ENCODE measurements around the gene SGPP2. TPM values are rescaled to one million over a fixed set of nuclear protein-coding genes. Genes with fewer than 3 reads are reported as not detected.

SGPP2 gene
- total RNA-seq, 1 experiment from 2014 or later = not detected

- H3K56ac ChIP-seq (ENCODE audit: insufficient read length, low read depth, low read length) = no peak overlapping the region
- H4K5ac ChIP-seq (ENCODE audit: insufficient read length, low read depth, low read length) = no peak overlapping the region
- H4K20me1 ChIP-seq (ENCODE audit: control insufficient read depth, insufficient read depth, insufficient read length) = no peaks in the 10 kb centered on the region
- no peaks in the 10 kb centered on the region for H3K27me3 ChIP-seq (ENCODE audit: insufficient read depth, low read length)
- Mint-ChIP-seq H3K27me3 (ENCODE audit: low read depth) (peaks cover 11% of the 10 kb centered on the region), H3K4me3 (no peak overlapping the region; a peak in 1 of 5 replicates), H3K4me1 (no peaks in the 10 kb centered on the region), H3K36me3 (ENCODE audit: insufficient read depth in 1 of 3, low read depth in 3 of 3) (0 out of 7 replicates have a peak, but pooled peaks cover 0 to 2% (median 0%) of the 10 kb centered on the region in 3 experiments), H3K9me3 (peaks cover 0 to 7% of the 10 kb centered on the region in 2 experiments; a peak in 3 of 5 replicates), H3K27ac (no peak overlapping the region)
- H3T11ph ChIP-seq (ENCODE audit: low read length) = no peak overlapping the region
- H3K4me1 ChIP-seq (ENCODE audit: insufficient read depth, low read length) = no peaks in the 10 kb centered on the region
- H3K9me3 ChIP-seq (ENCODE audit: control insufficient read depth, low read depth, low read length) = no peaks in the 10 kb centered on the region
- H3K23me2 ChIP-seq (ENCODE audit: insufficient read length, low read depth, low read length, poor library complexity, severe bottlenecking) = no peaks in the 10 kb centered on the region
- TF ChIP-seq CTCF (conservative IDR thresholded peaks at IDR 0.05) = no peak
- no CpG with 5 or more reads among the region's 8 CpGs for WGBS (ENCODE audit: extremely low coverage, insufficient read length, low lambda C conversion rate)
- no peaks in the 10 kb centered on the region for H3K79me1 ChIP-seq (ENCODE audit: insufficient read depth, low read depth, low read length, poor library complexity, severe bottlenecking)
- H3K27ac ChIP-seq (ENCODE audit: insufficient read length, low read depth, low read length) = no peak overlapping the region
- H3K79me2 ChIP-seq (ENCODE audit: insufficient read depth, low read length) = no peaks in the 10 kb centered on the region
- H2AFZ ChIP-seq (ENCODE audit: low read length) = no peak overlapping the region
- H2BK5ac ChIP-seq (ENCODE audit: insufficient read length, low read length) = no peak overlapping the region
- H2BK120ac ChIP-seq (ENCODE audit: low read depth, low read length, poor library complexity, severe bottlenecking) = no peak overlapping the region
- H2BK15ac ChIP-seq (ENCODE audit: low read depth, low read length) = no peak overlapping the region
- no peak overlapping the region for H2BK12ac ChIP-seq (ENCODE audit: insufficient read length, low read depth, low read length)
- no peak overlapping the region for H4K91ac ChIP-seq (ENCODE audit: insufficient read length, low read depth, low read length)
- no peak overlapping the region for H3K23ac ChIP-seq (ENCODE audit: insufficient read length, low read depth, low read length)
- no peak overlapping the region for H3K4me2 ChIP-seq (ENCODE audit: insufficient read depth, insufficient read length, low read length)
- no peak overlapping the region for H3K9ac ChIP-seq (ENCODE audit: extremely low read depth, insufficient read length, low read length)
- DNase-seq = no peak
- H3K14ac ChIP-seq (ENCODE audit: insufficient read depth, low read length) = no peak overlapping the region
- no peak overlapping the region for H2BK20ac ChIP-seq (ENCODE audit: low read depth, low read length, poor library complexity, severe bottlenecking)
- no peak overlapping the region for H3K4ac ChIP-seq (ENCODE audit: low read depth, low read length)
- H2AK5ac ChIP-seq (ENCODE audit: insufficient read length, low read length) = no peak overlapping the region
- no peak overlapping the region for H3K18ac ChIP-seq (ENCODE audit: insufficient read length, low read depth, low read length)
- no peak overlapping the region for H4K8ac ChIP-seq (replicated peaks; ENCODE audit: insufficient read length, low read depth, low read length)
These were observed 20.0 kb upstream of the SGPP2 start for GRCh38 chr2:222404151-222404905.

Data from H9 (cell line).